Central memory CD8-positive, alpha-beta T cell (primary cell): ENCODE data around the gene RUFY3.

ENCODE experiments used
- ATAC-seq: fragments of 150-1000 bp; cut with Tn5 transposase; replicated peaks from 2 replicates; pipeline ENCODE4 v1.10.0; 2022; ENCODE audit warnings: mild to moderate bottlenecking, moderate FRiP score, moderate number of reproducible peaks; ENCODE audit not compliant: poor library complexity, severe bottlenecking; ENCODE audit errors: extremely low read depth
- DNase-seq, 2 donors: peaks; one replicate each; pipeline ENCODE4 v3.0.0; 2021; ENCODE audit warnings: low spot score in 2 of 2
- H3K27ac Mint-ChIP-seq: one replicate; pipeline ENCODE4 v1.8.0; 2022; ENCODE audit warnings: low read depth, mild to moderate bottlenecking, moderate library complexity, mixed read lengths
- H3K27me3 Mint-ChIP-seq: one replicate; pipeline ENCODE4 v1.8.0; 2022; ENCODE audit warnings: mixed read lengths
- H3K36me3 Mint-ChIP-seq: one replicate; pipeline ENCODE4 v1.8.0; 2022; ENCODE audit warnings: mild to moderate bottlenecking, moderate library complexity, mixed read lengths; ENCODE audit not compliant: insufficient read depth
- H3K4me1 Mint-ChIP-seq: one replicate; pipeline ENCODE4 v1.8.0; 2022; ENCODE audit warnings: mixed read lengths
- H3K4me3 Mint-ChIP-seq: one replicate; pipeline ENCODE4 v1.8.0; 2022; ENCODE audit warnings: mild to moderate bottlenecking, moderate library complexity, mixed read lengths
- H3K9me3 Mint-ChIP-seq: one replicate; pipeline ENCODE4 v1.8.0; 2022; ENCODE audit warnings: mixed read lengths

The RUFY3 gene

DNA sequence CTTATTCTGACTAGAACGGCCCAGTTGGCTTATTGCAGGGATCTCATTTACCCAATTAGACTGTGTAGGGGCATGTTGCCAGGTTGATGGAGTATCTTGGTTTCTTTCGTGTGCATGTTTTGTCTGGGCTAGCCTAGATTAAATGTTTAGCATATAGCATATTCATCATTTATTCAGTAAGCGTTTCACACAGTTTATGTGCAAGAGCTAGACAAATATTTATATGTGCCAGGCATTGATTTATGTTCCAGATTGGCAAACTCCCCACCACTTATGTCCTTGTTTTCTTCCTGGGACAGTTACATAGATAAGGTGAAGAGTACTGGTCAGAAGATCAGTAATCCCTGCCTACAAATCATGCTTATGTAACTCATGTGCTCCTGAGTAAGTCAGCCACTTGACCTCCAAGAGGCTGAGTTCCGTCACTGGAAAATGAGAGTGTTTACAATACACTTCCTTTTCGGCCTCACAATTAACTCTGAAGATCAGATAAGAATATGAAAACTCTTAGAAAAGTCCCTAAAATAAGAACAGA, 57.2 kb downstream of the RUFY3 start:
- Mint-ChIP-seq H3K4me1 (no peaks in the 10 kb centered on the region), H3K27me3 (no peaks in the 10 kb centered on the region), H3K9me3 (no peaks in the 10 kb centered on the region), H3K36me3 (peaks cover 8% of the 10 kb centered on the region), H3K4me3 (no peak overlapping the region), H3K27ac (no peak overlapping the region)
- DNase-seq (no peak), ATAC-seq (no peak)

DNA sequence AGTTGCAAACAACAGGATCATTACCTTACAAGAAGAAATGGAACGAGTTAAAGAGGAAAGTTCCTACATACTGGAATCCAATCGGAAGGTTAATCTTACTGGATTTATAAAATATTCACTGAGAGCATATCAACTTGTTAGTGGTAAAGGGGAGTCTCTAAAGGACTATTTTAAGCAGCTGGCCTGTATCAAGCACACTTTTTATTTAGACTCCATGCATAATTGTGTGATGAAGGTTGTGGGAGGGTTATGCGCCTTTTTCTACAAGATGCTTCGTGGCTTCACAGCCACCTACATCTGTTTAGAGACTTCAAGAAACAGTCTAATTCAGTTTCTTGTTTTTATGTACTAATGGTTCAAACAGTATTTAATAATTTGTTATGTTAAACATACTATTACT, 61.3 kb downstream of the RUFY3 start:
- Mint-ChIP-seq H3K9me3 (no peaks in the 10 kb centered on the region), H3K36me3 (peaks cover 13% of the 10 kb centered on the region), H3K27ac (no peak overlapping the region), H3K4me1 (no peaks in the 10 kb centered on the region), H3K27me3 (no peaks in the 10 kb centered on the region), H3K4me3 (no peak overlapping the region)
- no peak for DNase-seq
- no peak for ATAC-seq

DNA sequence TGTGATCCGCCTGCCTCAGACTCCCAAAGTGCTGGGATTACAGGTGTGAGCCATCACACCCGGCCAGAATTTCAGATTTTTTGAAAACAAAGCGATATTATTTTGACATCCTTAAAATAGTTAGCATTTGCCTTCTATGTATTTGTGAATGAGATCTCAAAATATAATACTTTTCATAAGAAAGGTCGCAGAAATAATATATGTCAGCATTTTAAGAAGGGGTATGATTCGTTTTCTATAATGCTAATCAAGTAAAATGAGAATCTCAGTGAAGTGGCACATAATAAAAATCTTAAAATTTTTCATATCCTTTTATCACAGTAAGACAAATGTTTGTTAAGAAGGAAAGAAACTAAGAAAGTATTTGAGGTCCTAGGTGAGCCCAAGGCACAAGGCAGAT, 65.7 kb downstream of the RUFY3 start:
- Mint-ChIP-seq H3K27me3 (no peaks in the 10 kb centered on the region), H3K4me1 (no peaks in the 10 kb centered on the region), H3K27ac (no peak overlapping the region), H3K9me3 (no peaks in the 10 kb centered on the region), H3K36me3 (peaks cover 8% of the 10 kb centered on the region), H3K4me3 (no peak overlapping the region)
- DNase-seq (no peak), ATAC-seq (no peak)

DNA sequence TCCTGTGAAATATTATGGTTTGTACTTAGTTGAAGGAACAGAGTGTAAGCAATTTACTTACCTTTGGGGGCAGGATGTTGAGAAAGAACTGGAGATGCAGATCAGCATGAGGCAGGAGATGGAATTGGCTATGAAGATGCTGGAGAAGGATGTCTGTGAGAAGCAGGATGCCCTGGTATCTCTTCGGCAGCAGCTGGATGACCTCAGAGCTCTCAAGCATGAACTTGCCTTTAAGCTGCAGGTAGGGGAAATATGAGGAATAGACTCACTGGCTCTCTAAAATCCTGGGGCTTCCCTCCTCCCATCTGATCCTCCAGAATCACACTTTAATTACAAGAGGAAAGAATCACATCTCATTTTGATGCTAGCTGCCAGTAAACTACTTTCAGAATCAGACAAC, 67.0 kb downstream of the RUFY3 start:
- no peaks in the 10 kb centered on the region for H3K4me1 Mint-ChIP-seq
- H3K27me3 Mint-ChIP-seq: no peaks in the 10 kb centered on the region
- DNase-seq (no peak), ATAC-seq (no peak)
- H3K9me3 Mint-ChIP-seq: no peaks in the 10 kb centered on the region
- H3K27ac Mint-ChIP-seq: no peak overlapping the region
- peaks cover 10% of the 10 kb centered on the region for H3K36me3 Mint-ChIP-seq
- no peak overlapping the region for H3K4me3 Mint-ChIP-seq

DNA sequence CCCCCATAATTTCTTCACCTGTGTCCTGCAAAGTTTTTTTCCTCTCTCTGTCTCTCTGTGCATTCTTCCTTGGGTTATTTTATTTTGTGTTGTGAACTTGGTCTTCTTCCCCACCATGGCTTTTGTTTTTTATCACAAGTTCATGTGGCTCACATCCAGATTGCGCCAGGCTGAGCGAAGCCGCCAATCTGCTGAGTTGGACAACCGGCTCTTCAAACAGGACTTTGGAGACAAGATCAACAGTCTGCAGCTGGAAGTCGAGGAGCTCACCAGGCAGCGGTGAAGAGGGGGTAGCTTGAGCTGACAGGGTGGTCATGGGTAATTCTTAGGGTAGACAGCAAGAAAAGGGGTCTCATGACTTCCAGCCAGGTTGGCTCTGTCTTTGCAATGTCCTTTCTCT, 71.9 kb downstream of the RUFY3 start:
- H3K4me3 Mint-ChIP-seq: no peak overlapping the region
- H3K27me3 Mint-ChIP-seq: no peaks in the 10 kb centered on the region
- H3K4me1 Mint-ChIP-seq: no peaks in the 10 kb centered on the region
- no peaks in the 10 kb centered on the region for H3K9me3 Mint-ChIP-seq
- ATAC-seq: no peak
- H3K27ac Mint-ChIP-seq: no peak overlapping the region
- H3K36me3 Mint-ChIP-seq: peaks cover 6% of the 10 kb centered on the region
- no peak for DNase-seq

DNA sequence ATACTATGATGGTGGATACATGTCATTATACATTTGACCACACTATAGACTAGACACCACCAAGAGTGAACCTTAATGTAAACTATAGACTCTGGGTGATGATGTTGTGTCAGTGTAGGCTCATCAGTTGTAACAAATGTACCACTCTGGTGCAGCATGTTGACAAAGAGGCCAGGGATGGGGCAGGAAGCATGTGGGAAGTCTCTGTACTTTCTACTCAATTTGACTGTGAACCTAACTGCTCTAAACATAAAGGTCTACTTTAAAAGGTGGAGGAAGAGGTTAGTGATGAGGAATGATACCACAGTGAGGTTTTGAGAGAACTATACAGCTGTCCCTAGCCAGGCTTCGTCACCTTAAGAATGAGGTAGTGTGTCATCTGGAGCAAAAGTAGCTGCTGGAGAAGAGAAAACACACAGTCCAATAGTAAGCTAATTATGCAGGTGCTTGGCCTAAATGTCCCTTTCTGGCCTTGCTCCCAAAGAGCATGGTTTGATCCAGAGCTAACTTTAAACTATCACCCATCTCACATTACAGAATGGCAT, 79.6 kb downstream of the RUFY3 start:
- Mint-ChIP-seq H3K27ac (no peak overlapping the region), H3K4me3 (no peak overlapping the region), H3K36me3 (peaks cover 2% of the 10 kb centered on the region), H3K27me3 (no peaks in the 10 kb centered on the region), H3K9me3 (no peaks in the 10 kb centered on the region), H3K4me1 (peaks cover 5% of the 10 kb centered on the region)
- no peak for DNase-seq
- no peak for ATAC-seq

DNA sequence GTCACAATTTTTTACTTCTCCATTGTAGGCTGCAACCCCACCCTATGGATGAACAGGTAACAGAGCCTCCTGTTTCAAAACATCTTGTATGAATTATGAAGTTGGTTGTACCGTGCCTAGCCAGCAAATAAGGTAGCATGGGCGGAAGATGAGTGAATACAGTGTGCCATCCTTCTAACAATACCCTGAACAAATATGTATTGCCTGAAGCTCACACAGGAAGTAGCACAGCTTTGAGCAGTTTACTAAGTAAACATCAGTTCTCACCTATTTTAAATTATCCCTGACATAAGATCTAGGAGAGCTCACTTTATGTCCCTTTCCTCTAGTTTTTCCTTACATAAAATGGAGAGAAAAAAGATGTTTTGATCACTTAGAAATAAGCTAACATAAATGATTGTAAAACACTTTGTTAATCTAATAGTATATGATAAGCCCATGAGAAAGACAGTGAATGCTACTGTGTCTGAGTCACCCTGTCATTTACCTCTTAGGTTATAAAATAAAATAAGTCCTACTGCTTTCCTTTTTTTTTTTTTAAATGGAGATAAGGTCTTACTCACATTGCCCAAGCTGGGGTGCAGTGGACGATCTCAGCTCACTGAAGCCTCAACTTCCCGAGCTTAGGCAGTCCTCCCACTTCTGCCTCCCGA, 81.3 kb downstream of the RUFY3 start:
- Mint-ChIP-seq H3K4me3 (no peak overlapping the region), H3K36me3 (no peaks in the 10 kb centered on the region), H3K4me1 (peaks cover 5% of the 10 kb centered on the region), H3K27me3 (no peaks in the 10 kb centered on the region), H3K27ac (no peak overlapping the region), H3K9me3 (no peaks in the 10 kb centered on the region)
- DNase-seq (no peak), ATAC-seq (no peak)

DNA sequence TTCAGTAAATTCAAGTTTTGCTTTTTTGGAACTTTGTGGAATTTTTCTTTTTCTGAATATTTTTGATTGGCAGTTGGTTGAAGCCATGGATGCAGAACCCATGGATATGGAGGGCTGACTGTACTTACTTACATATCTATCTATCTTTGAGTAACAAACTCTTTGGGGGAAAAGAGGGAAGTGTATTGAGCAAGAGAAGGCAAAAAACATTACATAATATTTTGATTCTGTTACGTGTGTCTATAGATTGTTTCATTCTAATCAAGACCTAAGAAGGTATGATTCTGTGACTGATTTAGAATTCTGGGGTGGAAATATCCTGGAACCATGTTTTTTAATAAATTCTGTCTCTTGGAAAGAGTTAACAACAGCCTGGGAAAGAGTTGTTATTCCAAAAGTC, 86.4 kb downstream of the RUFY3 start:
- H3K9me3 Mint-ChIP-seq: no peaks in the 10 kb centered on the region
- H3K36me3 Mint-ChIP-seq: peaks cover 1% of the 10 kb centered on the region
- ATAC-seq: no peak
- H3K27ac Mint-ChIP-seq: no peak overlapping the region
- no peak for DNase-seq
- H3K27me3 Mint-ChIP-seq: no peaks in the 10 kb centered on the region
- no peak overlapping the region for H3K4me3 Mint-ChIP-seq
- H3K4me1 Mint-ChIP-seq: peaks cover under 1% of the 10 kb centered on the region

DNA sequence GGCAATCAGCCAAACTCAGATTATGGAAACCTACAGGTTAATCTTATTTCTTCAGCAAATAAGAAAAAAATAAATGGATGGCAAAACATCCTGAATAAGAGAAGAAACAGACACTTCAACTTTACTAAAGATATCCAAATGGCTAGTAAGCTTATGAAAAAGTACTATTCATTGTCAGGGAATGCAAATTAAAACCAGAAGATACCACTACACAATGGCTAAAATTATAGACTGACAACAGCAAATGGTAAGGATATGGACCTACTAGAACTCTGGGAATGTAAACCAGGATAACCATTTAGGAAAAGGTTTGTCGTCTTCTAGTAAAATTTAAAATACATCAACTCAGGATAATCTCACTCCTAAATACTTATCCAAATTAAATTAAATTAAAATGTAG, 93.6 kb downstream of the RUFY3 start:
- Mint-ChIP-seq H3K4me1 (peaks cover 9% of the 10 kb centered on the region), H3K9me3 (no peaks in the 10 kb centered on the region), H3K27me3 (no peaks in the 10 kb centered on the region), H3K4me3 (no peak overlapping the region), H3K27ac (no peak overlapping the region), H3K36me3 (peaks cover 21% of the 10 kb centered on the region)
- no peak for ATAC-seq
- no peak for DNase-seq

DNA sequence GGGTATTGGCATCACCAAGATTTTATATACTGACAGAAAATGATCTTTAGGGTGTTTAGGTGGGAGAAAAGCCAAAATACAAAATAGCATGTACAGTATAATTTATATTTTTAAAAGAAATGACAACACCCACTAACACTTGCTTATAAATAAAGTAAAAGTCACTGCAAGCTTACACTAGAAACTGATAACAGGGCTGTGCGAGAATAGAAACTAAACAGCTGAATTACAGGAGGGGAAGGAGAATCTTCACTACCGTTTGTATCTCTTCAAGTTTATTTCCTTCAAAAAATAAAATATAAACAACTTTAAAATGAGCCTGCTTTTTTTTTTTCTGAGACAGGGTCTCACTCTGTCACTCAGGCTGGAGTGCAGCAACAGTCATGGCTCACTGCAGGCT, 95.1 kb downstream of the RUFY3 start:
- no peaks in the 10 kb centered on the region for H3K9me3 Mint-ChIP-seq
- H3K27me3 Mint-ChIP-seq: no peaks in the 10 kb centered on the region
- no peak for ATAC-seq
- H3K36me3 Mint-ChIP-seq: peaks cover 34% of the 10 kb centered on the region
- H3K27ac Mint-ChIP-seq: no peak overlapping the region
- H3K4me3 Mint-ChIP-seq: no peak overlapping the region
- DNase-seq: no peak
- H3K4me1 Mint-ChIP-seq: peaks cover 9% of the 10 kb centered on the region

DNA sequence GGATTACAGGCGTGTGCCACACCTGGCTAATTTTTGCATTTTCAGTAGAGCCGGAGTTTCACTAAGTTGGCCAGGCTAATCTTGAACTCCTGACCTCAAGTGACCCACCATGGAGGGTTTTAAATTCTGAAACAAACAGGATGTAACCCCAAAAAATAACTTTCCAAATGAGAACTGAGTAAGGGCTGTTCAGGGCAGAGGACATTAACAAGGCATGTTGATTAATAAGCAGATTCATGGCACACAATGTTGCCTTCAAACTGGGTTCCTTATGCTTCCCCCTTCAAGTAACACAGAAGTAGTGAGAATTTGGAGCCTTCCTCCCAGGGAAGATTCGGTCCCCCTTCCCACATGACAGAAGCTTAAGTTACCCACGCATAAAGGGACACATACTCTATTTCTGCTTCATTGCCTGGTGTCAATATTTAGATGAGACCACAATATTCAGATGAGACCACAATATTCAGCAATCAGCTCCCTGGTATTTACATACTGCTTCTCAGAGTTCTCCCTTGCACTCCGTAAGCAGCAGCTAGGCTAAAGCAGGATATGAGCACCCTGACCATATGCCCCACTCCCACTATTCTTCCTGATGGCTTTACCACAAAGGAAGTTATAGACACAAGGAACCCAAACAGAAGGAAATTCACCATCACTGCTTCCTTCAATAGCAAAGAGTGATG, 96.5 kb downstream of the RUFY3 start:
- no peaks in the 10 kb centered on the region for H3K9me3 Mint-ChIP-seq
- peaks cover 47% of the 10 kb centered on the region for H3K36me3 Mint-ChIP-seq
- ATAC-seq: no peak
- peaks cover 9% of the 10 kb centered on the region for H3K4me1 Mint-ChIP-seq
- no peak for DNase-seq
- no peaks in the 10 kb centered on the region for H3K27me3 Mint-ChIP-seq
- no peak overlapping the region for H3K4me3 Mint-ChIP-seq
- peak overlapping the region; percentile 53 for H3K27ac Mint-ChIP-seq

DNA sequence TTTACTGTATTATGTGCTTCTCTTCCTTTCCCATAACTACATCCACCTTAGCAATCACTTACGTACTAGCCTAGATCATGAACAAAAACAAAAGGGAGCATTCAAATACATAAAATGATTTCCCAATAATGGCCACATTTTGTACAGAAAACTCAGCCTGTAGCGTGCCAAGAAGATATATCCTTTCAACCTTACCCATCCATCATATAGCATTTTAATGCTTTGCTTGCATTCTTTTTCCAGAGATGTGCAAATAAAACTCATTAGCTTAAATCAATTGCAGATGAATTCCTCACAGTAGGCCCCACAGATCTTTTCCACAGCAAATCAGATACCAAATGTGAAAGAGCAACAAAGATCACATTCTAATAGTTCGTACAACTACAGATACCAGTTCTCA, 97.2 kb downstream of the RUFY3 start:
- Mint-ChIP-seq H3K9me3 (no peaks in the 10 kb centered on the region), H3K4me1 (peaks cover 9% of the 10 kb centered on the region), H3K36me3 (peaks cover 52% of the 10 kb centered on the region), H3K27ac (peak overlapping the region; percentile 20), H3K27me3 (no peaks in the 10 kb centered on the region), H3K4me3 (no peak overlapping the region)
- DNase-seq (no peak), ATAC-seq (no peak)

DNA sequence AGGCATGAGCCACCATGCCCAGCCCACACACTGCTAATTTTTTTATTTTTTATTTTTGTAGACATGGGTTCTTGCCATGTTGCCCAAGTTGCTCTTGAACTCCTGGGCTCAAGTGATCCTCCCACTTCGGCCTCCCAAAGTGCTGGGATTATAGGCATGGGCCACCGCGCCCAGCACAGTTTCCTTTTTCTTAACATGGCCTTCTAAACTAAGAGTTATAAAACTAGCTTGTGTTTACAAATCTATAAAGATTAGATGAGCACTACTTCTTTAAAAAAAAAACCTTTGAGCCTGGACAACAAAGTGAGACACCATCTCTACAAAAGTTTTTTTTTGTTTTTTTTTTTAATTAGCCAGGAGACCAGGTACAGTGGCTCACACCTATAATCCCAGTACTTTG, 107.3 kb downstream of the RUFY3 start:
- H3K4me3 Mint-ChIP-seq: no peak overlapping the region
- H3K27me3 Mint-ChIP-seq: no peaks in the 10 kb centered on the region
- H3K27ac Mint-ChIP-seq: no peak overlapping the region
- no peak for DNase-seq
- ATAC-seq: no peak
- peaks cover 8% of the 10 kb centered on the region for H3K4me1 Mint-ChIP-seq
- no peaks in the 10 kb centered on the region for H3K9me3 Mint-ChIP-seq
- peaks cover 77% of the 10 kb centered on the region for H3K36me3 Mint-ChIP-seq
